HCT116 (cell line): ENCODE results near the gene PPM1F. TPM values are rescaled to one million over a fixed set of nuclear protein-coding genes. Genes with fewer than 3 reads are reported as not detected.

Source experiments
- ATAC-seq: fragments of 200-7000 bp; cut with Tn5 transposase; 2 replicates; pipeline ENCODE4 v1.9.1; 2020; ENCODE audit warnings: mild to moderate bottlenecking, moderate library complexity
- BruUV-seq: library from RNA; stranded (reverse); fragments of 400-500 nt; replicated peaks from 2 replicates; lab custom pipeline; 2021; lab: Mats Ljungman, UMichigan
- CTCF ChIA-PET: fragments of 300-600 bp; sonication (Branson Sonifier 250); formaldehyde crosslinking; loops from one replicate; lab custom pipeline; 2021; ENCODE audit warnings: antibody characterized with exemption; lab: Charles Lee
- POLR2A ChIA-PET: fragments of 300-600, 350-600 bp; sonication (Branson Sonifier 250); formaldehyde crosslinking; loops from one replicate; lab custom pipeline; 2021; ENCODE audit warnings: antibody characterized with exemption; lab: Charles Lee
- RAD21 ChIA-PET, 2 experiments: fragments of 300-600 bp; sonication (Branson Sonifier 250); formaldehyde crosslinking; loops; one replicate each; lab custom pipeline; 2023; ENCODE audit warnings: low total read pairs in 2 of 2; ENCODE audit not compliant: uncharacterized antibody in 2 of 2, unreplicated experiment in 2 of 2, low non-redundant PET in 1 of 2; lab: Charles Lee
- DNase-seq: peaks from one replicate; pipeline ENCODE4 v3.0.0-alpha.2; 2010; ENCODE audit warnings: low read depth, low spot score
- H2AFZ ChIP-seq: fragments of 200-600 bp; shearing (Covaris generic), sonication (generic); 2 replicates; pipeline ENCODE4 v1.6.1; 2017; ENCODE audit warnings: low read depth, mixed run types, mixed read lengths, antibody characterized with exemption, low read length; ENCODE audit not compliant: poor library complexity, severe bottlenecking
- H3K27ac ChIP-seq: 2 replicates; pipeline ENCODE4 v1.5.1; 2012; ENCODE audit warnings: low read depth, low read length
- H3K27me3 ChIP-seq: fragments of 200-600 bp; sonication (generic); 2 replicates; pipeline ENCODE4 v1.6.1; 2016; ENCODE audit warnings: mixed run types, low read length, mixed read lengths; ENCODE audit not compliant: insufficient read depth
- H3K36me3 ChIP-seq, 2 experiments: fragments of 200-500 bp in 1 of 2; fragments of 200-600 bp in 1 of 2; sonication (Bioruptor generic) in 1 of 2; sonication (generic) in 1 of 2; 2 replicates each; pipeline versions ENCODE4 v1.5.1 to v1.6.1; 2014 to 2016; ENCODE audit warnings: low read length in 2 of 2, inconsistent platforms in 1 of 2, mixed read lengths in 1 of 2, mixed run types in 1 of 2; ENCODE audit not compliant: insufficient read depth in 2 of 2, control insufficient read depth in 1 of 2
- H3K4me1 ChIP-seq, 2 experiments: fragments of 200-600 bp in 1 of 2; sonication (generic) in 1 of 2; 2 replicates each; pipeline versions ENCODE4 v1.5.1 to v1.6.1; 2012 to 2017; ENCODE audit warnings: low read length in 2 of 2, inconsistent platforms in 1 of 2, mild to moderate bottlenecking in 1 of 2, mixed read lengths in 1 of 2, mixed run types in 1 of 2, moderate library complexity in 1 of 2; ENCODE audit not compliant: insufficient read depth in 2 of 2, control insufficient read depth in 1 of 2
- H3K4me2 ChIP-seq: fragments of 200-600 bp; sonication (generic); 2 replicates; pipeline ENCODE4 v1.6.1; 2017; ENCODE audit warnings: mixed run types, low read length, mixed read lengths
- H3K4me3 ChIP-seq, 2 experiments: fragments of 200-600 bp in 1 of 2; sonication (generic) in 1 of 2; replicated peaks in 1 of 2; 2 replicates each; pipeline ENCODE4 v1.5.1; 2011 to 2016; ENCODE audit warnings: low read length in 2 of 2, control low read depth in 1 of 2, low read depth in 1 of 2, mild to moderate bottlenecking in 1 of 2, mixed read lengths in 1 of 2, mixed run types in 1 of 2
- H3K79me2 ChIP-seq: fragments of 200-600 bp; sonication (generic); 2 replicates; pipeline ENCODE4 v1.6.1; 2017; ENCODE audit warnings: mild to moderate bottlenecking, mixed run types, low read length, moderate library complexity, mixed read lengths; ENCODE audit not compliant: insufficient read depth
- H3K9ac ChIP-seq: fragments of 200-600 bp; sonication (generic); 2 replicates; pipeline ENCODE4 v1.6.1; 2016; ENCODE audit warnings: low read length, mixed read lengths
- H3K9me2 ChIP-seq: fragments of 200-600 bp; sonication (generic), shearing (Covaris generic); 2 replicates; pipeline ENCODE4 v1.6.1; 2017; ENCODE audit warnings: mixed run types, mild to moderate bottlenecking, moderate library complexity; ENCODE audit not compliant: insufficient read depth
- H3K9me3 ChIP-seq, 2 experiments: fragments of 200-500 bp in 1 of 2; fragments of 200-600 bp in 1 of 2; sonication (Bioruptor generic) in 1 of 2; sonication (generic) in 1 of 2; 2 replicates each; pipeline ENCODE4 v1.6.1; 2014 to 2017; ENCODE audit warnings: low read length in 2 of 2, mixed read lengths in 2 of 2, inconsistent platforms in 1 of 2, low read depth in 1 of 2, mild to moderate bottlenecking in 1 of 2, mixed run types in 1 of 2, moderate library complexity in 1 of 2; ENCODE audit not compliant: control insufficient read depth in 1 of 2, insufficient read depth in 1 of 2
- H4K20me1 ChIP-seq: fragments of 200-600 bp; sonication (generic), shearing (Covaris generic); 2 replicates; pipeline ENCODE4 v1.6.1; 2017; ENCODE audit warnings: mixed run types, mild to moderate bottlenecking, moderate library complexity; ENCODE audit not compliant: insufficient read depth
- CBX3 ChIP-seq: IDR thresholded peaks from 2 replicates; pipeline ENCODE4 v1.6.1; 2012; ENCODE audit warnings: low read depth
- CEBPB ChIP-seq: IDR thresholded peaks from 2 replicates; pipeline ENCODE4 v1.6.1; 2012; ENCODE audit warnings: low read depth
- EGR1 ChIP-seq: IDR thresholded peaks from 2 replicates; pipeline ENCODE4 v1.6.1; 2012; ENCODE audit warnings: low read depth
- ELF1 ChIP-seq: IDR thresholded peaks from 2 replicates; pipeline ENCODE4 v1.6.1; 2012; ENCODE audit warnings: low read depth, borderline replicate concordance
- EZH2 ChIP-seq: fragments of 200-600 bp; sonication (generic); IDR thresholded peaks from 2 replicates; pipeline ENCODE4 v1.6.1; 2017; ENCODE audit warnings: antibody characterized with exemption, mixed run types
- EZH2phosphoT487 ChIP-seq: fragments of 200-600 bp; IDR thresholded peaks from 2 replicates; pipeline ENCODE4 v1.6.1; 2018; ENCODE audit warnings: antibody characterized with exemption, borderline replicate concordance
- FOSL1 ChIP-seq: IDR thresholded peaks from 2 replicates; pipeline ENCODE4 v1.6.1; 2012; ENCODE audit warnings: low read depth
- JUND ChIP-seq: IDR thresholded peaks from 2 replicates; pipeline ENCODE4 v1.6.1; 2012
- SP1 ChIP-seq: IDR thresholded peaks from 2 replicates; pipeline ENCODE4 v1.6.1; 2012; ENCODE audit warnings: low read depth
- SRF ChIP-seq: IDR thresholded peaks from 2 replicates; pipeline ENCODE4 v1.6.1; 2012; ENCODE audit warnings: low read depth
- TCF7L2 ChIP-seq: IDR thresholded peaks from 2 replicates; pipeline ENCODE4 v1.7.0; 2011; ENCODE audit warnings: borderline replicate concordance, inconsistent platforms; ENCODE audit not compliant: insufficient read depth, insufficient read length; ENCODE audit errors: extremely low read depth
- YY1 ChIP-seq: IDR thresholded peaks from 2 replicates; pipeline ENCODE4 v1.6.1; 2011; ENCODE audit warnings: low read length, low read depth, moderate library complexity, mild to moderate bottlenecking; ENCODE audit not compliant: insufficient replicate concordance; ENCODE audit errors: extremely low read depth
- ZNF274 ChIP-seq: fragments of 200-500 bp; sonication (Bioruptor generic); IDR thresholded peaks from 2 replicates; pipeline ENCODE4 v1.6.1; 2014; ENCODE audit warnings: mild to moderate bottlenecking, low read depth, low read length, inconsistent platforms
- intact Hi-C: fragments of 100-400 bp; cut with micrococcal nuclease; formaldehyde crosslinking; loops from 2 replicates; pipeline ENCODE4 v1.10.0; 2022
- total RNA-seq: library from RNA; stranded (reverse); gene quantifications from one replicate; pipeline ENCODE4 v1.2.1, GENCODE V29; 2021; ENCODE audit not compliant: unreplicated experiment
- TF ChIP-seq, protein P1 (sequence below), 3 experiments: fragments of 200-600 bp in 1 of 3; sonication (generic) in 1 of 3; IDR thresholded peaks in 2 of 3; conservative IDR thresholded peaks in 1 of 3; 2 replicates each; pipeline ENCODE4 v1.5.1; 2012 to 2017; ENCODE audit warnings: low read depth in 2 of 3, low read length in 2 of 3, antibody characterized with exemption in 1 of 3, borderline replicate concordance in 1 of 3, control low read depth in 1 of 3, mild to moderate bottlenecking in 1 of 3, mixed read lengths in 1 of 3, mixed run types in 1 of 3, moderate library complexity in 1 of 3; ENCODE audit not compliant: insufficient read depth in 1 of 3
- TF ChIP-seq, protein P2 (sequence below): IDR thresholded peaks from 2 replicates; pipeline ENCODE4 v1.6.1; 2011; ENCODE audit warnings: mild to moderate bottlenecking, low read length, moderate library complexity; ENCODE audit not compliant: insufficient replicate concordance; ENCODE audit errors: extremely low read depth
- TF ChIP-seq, protein P3 (sequence below): IDR thresholded peaks from 2 replicates; pipeline ENCODE4 v1.6.1; 2012
- TF ChIP-seq, protein P4 (sequence below): IDR thresholded peaks from 2 replicates; pipeline ENCODE4 v1.6.1; 2012

Gene PPM1F
- total RNA-seq, 1 experiment from 2014 or later, result 27.3 TPM

DNA sequence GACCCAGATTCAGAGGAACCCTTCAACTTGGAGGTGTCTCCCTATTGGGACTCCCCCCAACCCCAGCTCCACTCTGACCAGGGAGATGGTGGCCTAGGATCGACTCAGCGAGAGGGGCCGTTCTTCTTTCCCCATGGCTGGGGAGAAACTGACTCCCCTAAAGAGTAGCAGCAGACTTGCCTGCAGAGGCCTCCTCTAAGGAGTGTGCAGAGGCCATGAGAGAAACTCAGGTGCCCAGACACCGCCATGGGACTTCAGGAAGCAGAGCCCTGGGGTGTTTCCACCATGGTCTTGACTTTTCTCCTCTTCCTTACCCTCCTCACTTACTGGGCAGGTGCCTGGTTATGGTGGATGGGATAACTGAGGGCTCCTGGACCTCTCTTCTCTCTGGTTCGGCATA lies 32.6 kb upstream of the PPM1F start:
- no TSS peak for BruUV-seq
- ChIA-PET RAD21 (no interaction called here), POLR2A (no interaction called here), CTCF (interaction anchor here (0.9 to 1.7 kb wide), 6 partner anchors 8 to 172 kb away, joined by 3 to 14 read pairs (median 4); no protein-coding TSS in a partner anchor)
- Histone ChIP-seq H3K9ac (no peak overlapping the region), H3K27ac (no peak overlapping the region), H3K9me3 (no peaks in the 10 kb centered on the region), H3K36me3 (no peaks in the 10 kb centered on the region), H3K79me2 (peaks cover 23% of the 10 kb centered on the region), H3K4me1 (peaks cover 6 to 10% of the 10 kb centered on the region in 2 experiments; a peak in 3 of 4 replicates), H2AFZ (no peak overlapping the region), H3K27me3 (no peaks in the 10 kb centered on the region), H3K4me3 (no peak overlapping the region), H3K9me2 (no peaks in the 10 kb centered on the region), H4K20me1 (no peaks in the 10 kb centered on the region), H3K4me2 (no peak overlapping the region)
- no peak for TF ChIP-seq EGR1
- TF ChIP-seq, protein P1, sequence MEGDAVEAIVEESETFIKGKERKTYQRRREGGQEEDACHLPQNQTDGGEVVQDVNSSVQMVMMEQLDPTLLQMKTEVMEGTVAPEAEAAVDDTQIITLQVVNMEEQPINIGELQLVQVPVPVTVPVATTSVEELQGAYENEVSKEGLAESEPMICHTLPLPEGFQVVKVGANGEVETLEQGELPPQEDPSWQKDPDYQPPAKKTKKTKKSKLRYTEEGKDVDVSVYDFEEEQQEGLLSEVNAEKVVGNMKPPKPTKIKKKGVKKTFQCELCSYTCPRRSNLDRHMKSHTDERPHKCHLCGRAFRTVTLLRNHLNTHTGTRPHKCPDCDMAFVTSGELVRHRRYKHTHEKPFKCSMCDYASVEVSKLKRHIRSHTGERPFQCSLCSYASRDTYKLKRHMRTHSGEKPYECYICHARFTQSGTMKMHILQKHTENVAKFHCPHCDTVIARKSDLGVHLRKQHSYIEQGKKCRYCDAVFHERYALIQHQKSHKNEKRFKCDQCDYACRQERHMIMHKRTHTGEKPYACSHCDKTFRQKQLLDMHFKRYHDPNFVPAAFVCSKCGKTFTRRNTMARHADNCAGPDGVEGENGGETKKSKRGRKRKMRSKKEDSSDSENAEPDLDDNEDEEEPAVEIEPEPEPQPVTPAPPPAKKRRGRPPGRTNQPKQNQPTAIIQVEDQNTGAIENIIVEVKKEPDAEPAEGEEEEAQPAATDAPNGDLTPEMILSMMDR (IDR thresholded peaks at IDR 0.05 in 2 of 3, conservative IDR thresholded peaks at IDR 0.05 in 1 of 3; ENCODE audit: borderline replicate concordance in 1 of 3, insufficient read depth in 1 of 3, low read depth in 2 of 3, low read length in 2 of 3), result no peak
- TF ChIP-seq YY1, result no peak
- TF ChIP-seq, protein P2, sequence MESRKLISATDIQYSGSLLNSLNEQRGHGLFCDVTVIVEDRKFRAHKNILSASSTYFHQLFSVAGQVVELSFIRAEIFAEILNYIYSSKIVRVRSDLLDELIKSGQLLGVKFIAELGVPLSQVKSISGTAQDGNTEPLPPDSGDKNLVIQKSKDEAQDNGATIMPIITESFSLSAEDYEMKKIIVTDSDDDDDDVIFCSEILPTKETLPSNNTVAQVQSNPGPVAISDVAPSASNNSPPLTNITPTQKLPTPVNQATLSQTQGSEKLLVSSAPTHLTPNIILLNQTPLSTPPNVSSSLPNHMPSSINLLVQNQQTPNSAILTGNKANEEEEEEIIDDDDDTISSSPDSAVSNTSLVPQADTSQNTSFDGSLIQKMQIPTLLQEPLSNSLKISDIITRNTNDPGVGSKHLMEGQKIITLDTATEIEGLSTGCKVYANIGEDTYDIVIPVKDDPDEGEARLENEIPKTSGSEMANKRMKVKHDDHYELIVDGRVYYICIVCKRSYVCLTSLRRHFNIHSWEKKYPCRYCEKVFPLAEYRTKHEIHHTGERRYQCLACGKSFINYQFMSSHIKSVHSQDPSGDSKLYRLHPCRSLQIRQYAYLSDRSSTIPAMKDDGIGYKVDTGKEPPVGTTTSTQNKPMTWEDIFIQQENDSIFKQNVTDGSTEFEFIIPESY, result no peak
- no peak for TF ChIP-seq SP1
- TF ChIP-seq JUND, result no peak
- no peak for TF ChIP-seq SRF
- TF ChIP-seq CBX3, result no peak
- TF ChIP-seq, protein P3, sequence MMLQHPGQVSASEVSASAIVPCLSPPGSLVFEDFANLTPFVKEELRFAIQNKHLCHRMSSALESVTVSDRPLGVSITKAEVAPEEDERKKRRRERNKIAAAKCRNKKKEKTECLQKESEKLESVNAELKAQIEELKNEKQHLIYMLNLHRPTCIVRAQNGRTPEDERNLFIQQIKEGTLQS, result no peak
- no peak for TF ChIP-seq CEBPB
- TF ChIP-seq ELF1, result no peak
- TF ChIP-seq EZH2, result no peak
- no peak for TF ChIP-seq FOSL1
- TF ChIP-seq ZNF274, result no peak
- TF ChIP-seq, protein P4, sequence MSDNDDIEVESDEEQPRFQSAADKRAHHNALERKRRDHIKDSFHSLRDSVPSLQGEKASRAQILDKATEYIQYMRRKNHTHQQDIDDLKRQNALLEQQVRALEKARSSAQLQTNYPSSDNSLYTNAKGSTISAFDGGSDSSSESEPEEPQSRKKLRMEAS, result no peak
- no peak for TF ChIP-seq TCF7L2
- TF ChIP-seq EZH2phosphoT487, result no peak
- no peak for DNase-seq
- no peak for ATAC-seq
- intact Hi-C loops, result no loop called here
